Neural progenitor cell (in vitro differentiated cells): ENCODE data around the gene ACTBL2.

Source experiments
- EZH2 ChIP-seq: fragments of 200-600 bp; sonication (generic); IDR thresholded peaks from 2 replicates; pipeline ENCODE4 v1.6.1; 2017; ENCODE audit warnings: antibody characterized with exemption, mild to moderate bottlenecking, moderate library complexity
- EZH2phosphoT487 ChIP-seq: fragments of 200-600 bp; sonication (generic); IDR thresholded peaks from 2 replicates; pipeline ENCODE4 v1.6.1; 2017; ENCODE audit warnings: antibody characterized with exemption
- TF ChIP-seq, protein P1 (sequence below): fragments of 200-600 bp; sonication (generic); IDR thresholded peaks from 2 replicates; pipeline ENCODE4 v1.5.1; 2017; ENCODE audit warnings: antibody characterized with exemption, mild to moderate bottlenecking

DNA sequence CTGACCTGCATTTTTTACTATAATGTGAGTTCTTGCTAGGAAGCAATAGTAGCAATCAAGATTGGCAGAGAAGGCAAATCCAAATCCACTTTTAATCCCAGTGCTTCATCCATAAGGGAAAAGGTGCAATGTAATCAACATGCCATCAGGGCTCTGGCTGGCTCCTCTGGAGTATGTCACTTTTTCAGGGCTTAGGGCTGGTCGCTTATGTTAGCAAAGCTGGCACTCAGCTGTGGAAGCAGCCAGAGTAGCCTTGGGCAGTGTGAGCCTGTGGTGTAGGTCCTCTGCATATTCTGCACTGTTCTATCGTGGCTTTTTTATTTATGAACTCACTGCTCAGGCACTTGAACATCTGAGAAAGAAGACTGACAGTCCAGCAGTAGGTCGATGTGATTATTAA lies 16.1 kb downstream of the ACTBL2 start:
- TF ChIP-seq EZH2: no peak
- TF ChIP-seq, protein P1, sequence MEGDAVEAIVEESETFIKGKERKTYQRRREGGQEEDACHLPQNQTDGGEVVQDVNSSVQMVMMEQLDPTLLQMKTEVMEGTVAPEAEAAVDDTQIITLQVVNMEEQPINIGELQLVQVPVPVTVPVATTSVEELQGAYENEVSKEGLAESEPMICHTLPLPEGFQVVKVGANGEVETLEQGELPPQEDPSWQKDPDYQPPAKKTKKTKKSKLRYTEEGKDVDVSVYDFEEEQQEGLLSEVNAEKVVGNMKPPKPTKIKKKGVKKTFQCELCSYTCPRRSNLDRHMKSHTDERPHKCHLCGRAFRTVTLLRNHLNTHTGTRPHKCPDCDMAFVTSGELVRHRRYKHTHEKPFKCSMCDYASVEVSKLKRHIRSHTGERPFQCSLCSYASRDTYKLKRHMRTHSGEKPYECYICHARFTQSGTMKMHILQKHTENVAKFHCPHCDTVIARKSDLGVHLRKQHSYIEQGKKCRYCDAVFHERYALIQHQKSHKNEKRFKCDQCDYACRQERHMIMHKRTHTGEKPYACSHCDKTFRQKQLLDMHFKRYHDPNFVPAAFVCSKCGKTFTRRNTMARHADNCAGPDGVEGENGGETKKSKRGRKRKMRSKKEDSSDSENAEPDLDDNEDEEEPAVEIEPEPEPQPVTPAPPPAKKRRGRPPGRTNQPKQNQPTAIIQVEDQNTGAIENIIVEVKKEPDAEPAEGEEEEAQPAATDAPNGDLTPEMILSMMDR: no peak
- no peak for TF ChIP-seq EZH2phosphoT487
